Loucy (cell line): Measurements from ENCODE around the gene EOLA1.
"Not testable (repeated sequence)": the region's sequence is repeated elsewhere in the genome, so short reads cannot be mapped to it uniquely, and the experiment has no call there.

Experiments used
- CTCF ChIP-seq: fragments of 200-600 bp; sonication (generic); conservative IDR thresholded peaks from 2 replicates; pipeline ENCODE4 v1.5.1; 2014; ENCODE audit warnings: mild to moderate bottlenecking, antibody characterized with exemption, low read length
- EZH2phosphoT487 ChIP-seq: fragments of 200-600 bp; IDR thresholded peaks from 2 replicates; pipeline ENCODE4 v1.6.1; 2018; ENCODE audit warnings: antibody characterized with exemption, mild to moderate bottlenecking, moderate library complexity, borderline replicate concordance

DNA sequence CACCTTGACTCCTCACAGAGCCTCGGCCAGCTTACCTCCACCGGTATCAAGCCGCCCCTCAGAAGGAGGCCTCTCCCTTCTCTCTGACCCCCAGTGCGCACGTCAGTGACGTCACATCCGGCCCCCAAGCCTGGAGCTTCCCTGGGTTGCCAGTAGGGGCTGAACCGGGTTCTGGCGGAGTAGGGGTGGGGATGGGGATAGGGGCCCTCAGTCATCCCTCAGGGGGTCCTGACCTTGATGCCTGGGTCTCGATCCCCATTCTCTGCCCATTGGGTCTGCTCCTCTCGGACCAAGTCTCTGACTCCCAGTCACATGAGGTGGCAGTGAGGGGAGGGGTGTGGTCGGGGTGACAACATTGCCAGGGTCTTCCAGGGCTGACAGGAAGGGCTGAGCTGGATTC lies 46.5 kb downstream of the EOLA1 start, which contains the start of gene MAGEA9B:
- TF ChIP-seq CTCF, EZH2phosphoT487: not testable (repeated sequence)
